Natural killer cell (primary cell): ENCODE data around the gene ZC3H12C. TPM values are rescaled to one million over a fixed set of nuclear protein-coding genes. Genes with fewer than 3 reads are reported as not detected.

Source experiments
- ATAC-seq, 3 donors: fragments of 150-1000 bp in 2 of 3; fragments of 200-7000 bp in 1 of 3; cut with Tn5 transposase; 1 replicate in 1 of 3; 2 replicates in 2 of 3; pipeline ENCODE4 v1.10.0; 2021; ENCODE audit warnings: mild to moderate bottlenecking in 2 of 3, moderate library complexity in 2 of 3
- DNase-seq, 2 donors: peaks; one replicate each; pipeline versions ENCODE4 v3.0.0 to v3.0.0-alpha.2; 2013 to 2021; ENCODE audit warnings: mixed read lengths in 1 of 2
- H3K27ac ChIP-seq: one replicate; pipeline ENCODE4 v1.5.1; 2013; ENCODE audit warnings: mild to moderate bottlenecking, low read length
- H3K27me3 ChIP-seq: one replicate; pipeline ENCODE4 v1.6.1; 2013; ENCODE audit warnings: low read length; ENCODE audit not compliant: control insufficient read depth, insufficient read depth
- H3K36me3 ChIP-seq: one replicate; pipeline ENCODE4 v1.6.1; 2013; ENCODE audit warnings: low read length; ENCODE audit not compliant: control insufficient read depth, insufficient read depth
- H3K4me1 ChIP-seq: one replicate; pipeline ENCODE4 v1.6.1; 2013; ENCODE audit warnings: low read length; ENCODE audit not compliant: control insufficient read depth, insufficient read depth
- H3K4me3 ChIP-seq: one replicate; pipeline ENCODE4 v1.5.1; 2013; ENCODE audit warnings: low read length
- H3K9me3 ChIP-seq: one replicate; pipeline ENCODE4 v1.6.1; 2013; ENCODE audit warnings: low read length; ENCODE audit not compliant: control insufficient read depth, insufficient read depth
- H3K27ac Mint-ChIP-seq, 2 donors: one replicate each; pipeline ENCODE4 v1.8.0; 2022; ENCODE audit warnings: mild to moderate bottlenecking in 2 of 2, mixed read lengths in 2 of 2, moderate library complexity in 1 of 2
- H3K27me3 Mint-ChIP-seq, 2 donors: one replicate each; pipeline ENCODE4 v1.8.0; 2022; ENCODE audit warnings: low read depth in 2 of 2, mixed read lengths in 2 of 2
- H3K36me3 Mint-ChIP-seq: one replicate; pipeline ENCODE4 v1.8.0; 2022; ENCODE audit warnings: mixed read lengths
- H3K4me1 Mint-ChIP-seq, 2 donors: one replicate each; pipeline ENCODE4 v1.8.0; 2022; ENCODE audit warnings: mixed read lengths in 2 of 2
- H3K4me3 Mint-ChIP-seq: one replicate; pipeline ENCODE4 v1.8.0; 2022; ENCODE audit warnings: mild to moderate bottlenecking, moderate library complexity, mixed read lengths
- H3K9me3 Mint-ChIP-seq, 2 donors: one replicate each; pipeline ENCODE4 v1.8.0; 2022; ENCODE audit warnings: mixed read lengths in 2 of 2
- CTCF ChIP-seq: fragments of 200-600 bp; IDR thresholded peaks from one replicate; pipeline ENCODE4 v1.8.0; 2022; ENCODE audit warnings: antibody characterized with exemption
- WGBS: methylation state at CpG from one replicate; pipeline ENCODE4 v1.1.7; 2013; ENCODE audit warnings: missing lambda C conversion rate; ENCODE audit not compliant: insufficient coverage; 5-methylcytosine and 5-hydroxymethylcytosine counted together
- intact Hi-C: fragments of 100-400 bp; cut with micrococcal nuclease; formaldehyde crosslinking; loops from one replicate; pipeline ENCODE4 v1.14.2; 2022
- total RNA-seq, 4 donors: library from RNA; stranded (reverse); fragments of 120-200 nt in 1 of 4; gene quantifications; one replicate each; pipeline versions ENCODE4 v1.2.3 to v1.2.4, GENCODE V29; 2013 to 2022

Gene ZC3H12C
- total RNA-seq, 3 donors from 2014 or later (not counting 1 experiment from before 2014, with no cell fraction given) = 0.16 to 0.45 TPM; not detected in 1

- intact Hi-C loops = no loop called here
- no peak overlapping the region for H3K27ac ChIP-seq
- H3K4me1 ChIP-seq = no peaks in the 10 kb centered on the region
- H3K27me3 ChIP-seq = no peaks in the 10 kb centered on the region
- H3K36me3 ChIP-seq = no peaks in the 10 kb centered on the region
- peaks cover 3% of the 10 kb centered on the region for H3K9me3 ChIP-seq
- DNase-seq (no peak), ATAC-seq (no peak)
- peaks cover 0 to 5% of the 10 kb centered on the region in 2 donors for H3K9me3 Mint-ChIP-seq
- no peak overlapping the region for H3K27ac Mint-ChIP-seq
- no peaks in the 10 kb centered on the region for H3K36me3 Mint-ChIP-seq
- H3K4me1 Mint-ChIP-seq = no peaks in the 10 kb centered on the region
- no peak for TF ChIP-seq CTCF
- H3K4me3 ChIP-seq = no peak overlapping the region
- peaks cover 0 to 6% of the 10 kb centered on the region in 2 donors for H3K27me3 Mint-ChIP-seq
- H3K4me3 Mint-ChIP-seq = no peak overlapping the region
- WGBS = 89% methylated on average over 7 of the region's 7 CpGs
These were observed 11.5 kb upstream of the ZC3H12C start for GRCh38 chr11:110081462-110082376.

GRCh38 chr11:110082899-110083298, 10.3 kb upstream of the ZC3H12C start:
- H3K36me3 Mint-ChIP-seq = no peaks in the 10 kb centered on the region
- H3K27me3 Mint-ChIP-seq = peaks cover 5 to 12% of the 10 kb centered on the region in 2 donors
- WGBS = 92% methylated on average over 1 of the region's 1 CpG
- no peaks in the 10 kb centered on the region for H3K27me3 ChIP-seq
- H3K9me3 ChIP-seq = peaks cover 3% of the 10 kb centered on the region
- no peak overlapping the region for H3K4me3 ChIP-seq
- TF ChIP-seq CTCF = no peak
- H3K36me3 ChIP-seq = no peaks in the 10 kb centered on the region
- no peaks in the 10 kb centered on the region for H3K4me1 Mint-ChIP-seq
- H3K27ac Mint-ChIP-seq = no peak overlapping the region
- H3K4me1 ChIP-seq = no peaks in the 10 kb centered on the region
- peaks cover 0 to 5% of the 10 kb centered on the region in 2 donors for H3K9me3 Mint-ChIP-seq
- ATAC-seq = no peak
- intact Hi-C loops = no loop called here
- DNase-seq = no peak
- H3K27ac ChIP-seq = no peak overlapping the region
- no peak overlapping the region for H3K4me3 Mint-ChIP-seq

- H3K36me3 Mint-ChIP-seq = no peaks in the 10 kb centered on the region
- H3K27me3 Mint-ChIP-seq = peaks cover 10 to 12% of the 10 kb centered on the region in 2 donors
- DNase-seq (no peak), ATAC-seq (no peak)
- H3K4me3 Mint-ChIP-seq = no peak overlapping the region
- peaks cover 0 to 5% of the 10 kb centered on the region in 2 donors for H3K9me3 Mint-ChIP-seq
- intact Hi-C loops = no loop called here
- peaks cover 3% of the 10 kb centered on the region for H3K27me3 ChIP-seq
- H3K27ac ChIP-seq = no peak overlapping the region
- H3K36me3 ChIP-seq = no peaks in the 10 kb centered on the region
- no peak overlapping the region for H3K4me3 ChIP-seq
- no peak for TF ChIP-seq CTCF
- no peaks in the 10 kb centered on the region for H3K4me1 Mint-ChIP-seq
- no peak overlapping the region for H3K27ac Mint-ChIP-seq
- WGBS = 100% methylated on average over 1 of the region's 2 CpGs
- H3K9me3 ChIP-seq = no peaks in the 10 kb centered on the region
- H3K4me1 ChIP-seq = no peaks in the 10 kb centered on the region
These were observed 7.8 kb upstream of the ZC3H12C start for GRCh38 chr11:110085255-110085838.
